Ishikawa (cell line): ENCODE results near the gene RNU6-7.

ENCODE experiments used
- CEBPB ChIP-seq: IDR thresholded peaks from 2 replicates; pipeline ENCODE4 v1.6.1; 2012
- CREB1 ChIP-seq: IDR thresholded peaks from 2 replicates; pipeline ENCODE4 v1.6.1; 2012; ENCODE audit warnings: low read depth
- EGR1 ChIP-seq: IDR thresholded peaks from 2 replicates; pipeline ENCODE4 v1.6.1; 2012
- EP300 ChIP-seq: IDR thresholded peaks from 2 replicates; pipeline ENCODE4 v1.6.1; 2012; ENCODE audit warnings: borderline replicate concordance
- FOXM1 ChIP-seq: IDR thresholded peaks from 2 replicates; pipeline ENCODE4 v1.6.1; 2012; ENCODE audit warnings: low read depth, borderline replicate concordance
- NFIC ChIP-seq: IDR thresholded peaks from 2 replicates; pipeline ENCODE4 v1.6.1; 2012
- RAD21 ChIP-seq: IDR thresholded peaks from 2 replicates; pipeline ENCODE4 v1.6.1; 2012; ENCODE audit warnings: low read depth
- TAF1 ChIP-seq: IDR thresholded peaks from 2 replicates; pipeline ENCODE4 v1.6.1; 2012; ENCODE audit warnings: low read depth, mild to moderate bottlenecking
- TCF12 ChIP-seq: IDR thresholded peaks from 2 replicates; pipeline ENCODE4 v1.6.1; 2012; ENCODE audit warnings: low read depth
- TEAD4 ChIP-seq: IDR thresholded peaks from 2 replicates; pipeline ENCODE4 v1.6.1; 2012
- YY1 ChIP-seq: IDR thresholded peaks from 2 replicates; pipeline ENCODE4 v1.6.1; 2012; ENCODE audit warnings: low read depth
- ZBTB7A ChIP-seq: IDR thresholded peaks from 2 replicates; pipeline ENCODE4 v1.6.1; 2012; ENCODE audit warnings: low read depth
- TF ChIP-seq, protein P1 (sequence below): IDR thresholded peaks from 2 replicates; pipeline ENCODE4 v1.6.1; 2012; ENCODE audit warnings: low read depth, mild to moderate bottlenecking
- TF ChIP-seq, protein P2 (sequence below): IDR thresholded peaks from 2 replicates; pipeline ENCODE4 v1.6.1; 2012
- TF ChIP-seq, protein P3 (sequence below): IDR thresholded peaks from 2 replicates; pipeline ENCODE4 v1.6.1; 2012

Gene RNU6-7

DNA sequence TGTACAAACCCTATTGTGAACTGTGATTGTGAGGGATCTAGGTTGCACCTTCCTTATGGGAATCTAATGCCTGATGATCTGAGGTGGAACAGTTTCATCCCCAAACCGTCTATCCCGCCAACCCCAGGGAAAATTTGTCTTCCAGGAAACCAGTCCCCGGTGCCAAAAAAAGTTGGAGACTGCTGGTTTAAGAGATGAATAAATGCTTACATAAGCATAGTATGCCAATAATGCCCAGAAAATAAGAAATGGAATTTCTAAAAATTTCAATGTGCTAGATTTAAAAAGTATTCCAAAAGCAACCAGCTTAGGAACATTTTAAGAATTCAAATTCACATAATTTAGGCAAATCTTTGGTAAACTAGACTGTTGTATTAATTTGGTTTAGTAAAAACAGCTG is 6.6 kb downstream of the RNU6-7 start:
- TF ChIP-seq, protein P1, sequence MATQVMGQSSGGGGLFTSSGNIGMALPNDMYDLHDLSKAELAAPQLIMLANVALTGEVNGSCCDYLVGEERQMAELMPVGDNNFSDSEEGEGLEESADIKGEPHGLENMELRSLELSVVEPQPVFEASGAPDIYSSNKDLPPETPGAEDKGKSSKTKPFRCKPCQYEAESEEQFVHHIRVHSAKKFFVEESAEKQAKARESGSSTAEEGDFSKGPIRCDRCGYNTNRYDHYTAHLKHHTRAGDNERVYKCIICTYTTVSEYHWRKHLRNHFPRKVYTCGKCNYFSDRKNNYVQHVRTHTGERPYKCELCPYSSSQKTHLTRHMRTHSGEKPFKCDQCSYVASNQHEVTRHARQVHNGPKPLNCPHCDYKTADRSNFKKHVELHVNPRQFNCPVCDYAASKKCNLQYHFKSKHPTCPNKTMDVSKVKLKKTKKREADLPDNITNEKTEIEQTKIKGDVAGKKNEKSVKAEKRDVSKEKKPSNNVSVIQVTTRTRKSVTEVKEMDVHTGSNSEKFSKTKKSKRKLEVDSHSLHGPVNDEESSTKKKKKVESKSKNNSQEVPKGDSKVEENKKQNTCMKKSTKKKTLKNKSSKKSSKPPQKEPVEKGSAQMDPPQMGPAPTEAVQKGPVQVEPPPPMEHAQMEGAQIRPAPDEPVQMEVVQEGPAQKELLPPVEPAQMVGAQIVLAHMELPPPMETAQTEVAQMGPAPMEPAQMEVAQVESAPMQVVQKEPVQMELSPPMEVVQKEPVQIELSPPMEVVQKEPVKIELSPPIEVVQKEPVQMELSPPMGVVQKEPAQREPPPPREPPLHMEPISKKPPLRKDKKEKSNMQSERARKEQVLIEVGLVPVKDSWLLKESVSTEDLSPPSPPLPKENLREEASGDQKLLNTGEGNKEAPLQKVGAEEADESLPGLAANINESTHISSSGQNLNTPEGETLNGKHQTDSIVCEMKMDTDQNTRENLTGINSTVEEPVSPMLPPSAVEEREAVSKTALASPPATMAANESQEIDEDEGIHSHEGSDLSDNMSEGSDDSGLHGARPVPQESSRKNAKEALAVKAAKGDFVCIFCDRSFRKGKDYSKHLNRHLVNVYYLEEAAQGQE, result no peak
- no peak for TF ChIP-seq ZBTB7A
- TF ChIP-seq, protein P2, sequence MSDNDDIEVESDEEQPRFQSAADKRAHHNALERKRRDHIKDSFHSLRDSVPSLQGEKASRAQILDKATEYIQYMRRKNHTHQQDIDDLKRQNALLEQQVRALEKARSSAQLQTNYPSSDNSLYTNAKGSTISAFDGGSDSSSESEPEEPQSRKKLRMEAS, result no peak

DNA sequence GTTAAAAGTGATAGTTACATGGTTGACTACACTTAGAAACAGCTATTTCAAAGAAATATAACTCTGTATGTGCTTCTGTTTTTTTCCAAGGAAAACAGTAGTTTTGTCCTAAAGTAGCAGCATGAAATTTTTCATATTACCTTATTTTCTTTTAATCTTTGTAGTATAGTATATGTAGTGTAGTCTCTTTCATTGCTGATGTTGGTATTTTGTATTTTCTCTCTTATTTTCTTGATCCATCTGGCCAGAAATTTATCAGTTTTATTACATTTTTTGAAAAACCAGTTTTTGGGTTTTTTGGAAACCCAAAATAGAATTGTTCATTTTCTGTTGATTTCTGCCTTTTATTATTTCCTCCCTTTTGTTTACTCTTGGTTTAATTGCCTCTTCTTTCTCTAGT is 7.6 kb downstream of the RNU6-7 start:
- TF ChIP-seq TAF1 (no peak), CEBPB (no peak), CREB1 (no peak)

DNA sequence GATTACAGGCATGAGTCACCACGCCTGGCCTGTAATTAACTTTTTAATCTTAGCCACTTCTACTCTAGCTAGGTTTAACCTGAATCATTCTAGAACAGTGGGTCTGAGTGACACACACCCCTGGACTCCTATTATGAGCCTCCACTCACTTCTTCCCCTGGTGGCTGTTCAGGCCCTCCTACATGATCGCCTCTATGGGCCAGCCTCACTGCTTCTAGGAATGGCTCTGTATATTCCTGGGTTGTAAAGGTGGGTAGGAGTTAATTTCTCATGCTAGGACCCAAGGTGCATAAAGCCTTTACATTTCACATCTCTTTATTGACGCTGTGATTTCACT is 9.2 kb downstream of the RNU6-7 start:
- TF ChIP-seq FOXM1, result no peak
- TF ChIP-seq, protein P2, result no peak
- TF ChIP-seq, protein P3, sequence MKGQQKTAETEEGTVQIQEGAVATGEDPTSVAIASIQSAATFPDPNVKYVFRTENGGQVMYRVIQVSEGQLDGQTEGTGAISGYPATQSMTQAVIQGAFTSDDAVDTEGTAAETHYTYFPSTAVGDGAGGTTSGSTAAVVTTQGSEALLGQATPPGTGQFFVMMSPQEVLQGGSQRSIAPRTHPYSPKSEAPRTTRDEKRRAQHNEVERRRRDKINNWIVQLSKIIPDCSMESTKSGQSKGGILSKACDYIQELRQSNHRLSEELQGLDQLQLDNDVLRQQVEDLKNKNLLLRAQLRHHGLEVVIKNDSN, result no peak
- no peak for TF ChIP-seq ZBTB7A
- no peak for TF ChIP-seq RAD21
- no peak for TF ChIP-seq CEBPB
- no peak for TF ChIP-seq TAF1
- TF ChIP-seq NFIC, result no peak
- no peak for TF ChIP-seq EP300
- no peak for TF ChIP-seq TEAD4
- no peak for TF ChIP-seq YY1
- TF ChIP-seq, protein P1, result no peak
- no peak for TF ChIP-seq EGR1
- TF ChIP-seq CREB1, result no peak
- no peak for TF ChIP-seq TCF12

DNA sequence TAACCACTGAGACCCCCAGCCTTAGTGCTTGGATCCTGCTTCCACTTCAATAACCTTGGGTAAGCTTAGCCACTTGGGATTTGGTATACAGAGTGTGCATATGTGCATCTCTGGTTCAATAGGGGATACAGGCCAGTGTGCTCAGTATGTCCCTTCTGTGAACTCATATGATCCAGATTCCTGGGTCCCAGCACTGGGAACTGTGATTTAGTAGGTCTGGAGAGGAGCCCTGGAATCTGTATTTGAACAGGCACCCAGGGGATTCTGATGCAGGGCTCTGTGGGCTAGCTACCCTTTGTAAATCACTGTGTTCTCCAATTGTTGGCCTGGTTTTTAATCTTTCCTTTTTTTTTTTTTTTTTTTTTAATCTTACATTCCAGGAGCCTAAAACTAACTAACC is 11.0 kb downstream of the RNU6-7 start:
- no peak for TF ChIP-seq FOXM1

DNA sequence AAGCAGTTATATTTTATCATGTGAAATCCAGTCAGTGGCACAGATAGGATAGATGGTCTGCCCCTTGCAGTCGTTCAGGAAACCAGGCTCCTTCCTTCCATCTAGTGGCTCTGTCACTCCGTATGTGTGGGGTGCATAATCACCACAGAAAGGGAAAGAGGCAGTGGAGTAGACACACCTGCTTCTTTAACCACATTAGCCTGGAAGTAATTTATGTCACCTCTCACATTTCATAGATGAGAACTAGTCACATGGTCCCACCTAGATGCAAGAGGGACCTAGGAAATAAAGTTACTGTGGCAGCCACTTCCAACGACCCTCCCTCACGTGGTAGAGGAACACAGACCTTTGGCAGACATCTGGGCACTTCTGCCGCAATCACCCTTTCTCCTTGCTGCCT is 15.5 kb downstream of the RNU6-7 start:
- TF ChIP-seq TAF1 (no peak), EP300 (no peak), ZBTB7A (no peak), EGR1 (no peak), YY1 (no peak), NFIC (no peak), FOXM1 (no peak), TEAD4 (no peak), RAD21 (no peak)
- TF ChIP-seq, protein P2, result no peak

DNA sequence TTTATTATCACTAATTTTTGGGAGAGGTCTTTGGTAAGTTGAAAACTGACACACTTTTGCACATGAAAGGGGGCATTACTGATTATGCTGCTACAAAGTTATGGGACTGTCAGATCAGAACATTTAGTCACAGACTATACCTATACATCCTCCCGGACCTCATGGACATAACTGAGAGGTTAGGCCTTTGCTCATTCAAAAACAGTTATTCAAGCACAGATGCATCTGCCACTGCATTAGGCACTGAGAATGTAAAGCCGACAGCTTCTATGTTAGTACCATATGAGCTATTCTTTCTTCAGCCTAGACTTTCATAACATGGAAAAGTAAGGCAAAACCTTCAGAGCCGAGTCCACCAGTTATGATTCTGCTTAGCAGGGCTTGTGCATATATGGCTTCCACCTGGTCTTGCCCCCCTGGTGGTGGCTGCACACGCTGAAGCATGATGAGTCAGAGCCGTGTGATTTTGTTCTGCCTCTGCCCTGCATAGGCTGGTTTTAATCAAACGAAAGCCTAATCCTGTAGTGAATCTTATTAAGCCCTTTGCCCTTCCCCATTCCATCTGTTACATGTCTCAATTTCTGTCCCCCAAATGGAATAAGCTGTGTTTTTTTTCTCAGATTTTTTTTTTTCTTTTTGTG is 23.0 kb downstream of the RNU6-7 start:
- TF ChIP-seq, protein P2, result no peak
- no peak for TF ChIP-seq CEBPB

DNA sequence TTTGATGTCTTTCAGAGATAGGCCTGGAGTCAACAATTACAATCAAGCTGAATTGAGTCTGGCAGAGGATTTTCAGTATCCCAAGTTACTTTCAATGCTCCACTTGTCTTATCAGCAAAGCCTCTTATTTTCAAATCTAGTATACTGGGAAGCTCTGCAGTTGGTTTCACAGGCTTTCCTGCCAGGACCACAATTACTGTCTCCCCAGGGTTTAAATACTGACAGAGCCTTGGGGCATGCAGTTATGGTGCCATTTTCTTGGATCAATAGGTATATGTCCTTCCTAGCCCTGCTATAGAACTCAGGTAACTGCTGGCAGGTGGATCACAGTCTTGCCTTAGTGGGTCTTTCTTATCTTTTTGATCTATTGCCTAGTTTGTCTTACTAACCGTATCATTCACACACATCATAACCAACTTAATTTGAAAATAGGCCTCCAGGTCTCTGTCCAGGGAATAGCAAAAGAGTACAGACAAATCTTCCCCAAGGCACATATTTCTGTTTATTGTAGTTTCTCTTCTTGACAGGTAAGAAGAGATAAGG is 23.6 kb downstream of the RNU6-7 start:
- TF ChIP-seq, protein P3, result no peak
- TF ChIP-seq NFIC (no peak), FOXM1 (no peak), EGR1 (no peak)
